Mucosa of stomach (tissue), 1 donor: Measurements from ENCODE around the gene PLXNA1.

Experiments used
- H3K27me3 ChIP-seq: one replicate; pipeline ENCODE4 v1.7.0; 2013; ENCODE audit warnings: mild to moderate bottlenecking, low read length; ENCODE audit not compliant: control insufficient read depth, insufficient read depth
- H3K36me3 ChIP-seq: one replicate; pipeline ENCODE4 v1.7.0; 2013; ENCODE audit warnings: low read length; ENCODE audit not compliant: control insufficient read depth, insufficient read depth
- H3K4me1 ChIP-seq: one replicate; pipeline ENCODE4 v1.7.0; 2013; ENCODE audit warnings: mild to moderate bottlenecking, low read length; ENCODE audit not compliant: control insufficient read depth, insufficient read depth
- H3K4me3 ChIP-seq: one replicate; pipeline ENCODE4 v1.7.0; 2013; ENCODE audit warnings: low read length
- H3K9ac ChIP-seq: one replicate; pipeline ENCODE4 v1.7.0; 2013; ENCODE audit warnings: mild to moderate bottlenecking, low read length, moderate library complexity
- H3K9me3 ChIP-seq: one replicate; pipeline ENCODE4 v1.7.0; 2013; ENCODE audit warnings: mild to moderate bottlenecking, low read length, moderate library complexity; ENCODE audit not compliant: control insufficient read depth
- donor health status: Pancreatic carcinoma.

PLXNA1 gene

GRCh38 chr3:127026036-127026435, 43.1 kb downstream of the PLXNA1 start:
- Histone ChIP-seq H3K9me3 (no peaks in the 10 kb centered on the region), H3K4me1 (peaks cover 9% of the 10 kb centered on the region), H3K27me3 (no peaks in the 10 kb centered on the region), H3K9ac (no peak overlapping the region), H3K4me3 (no peak overlapping the region), H3K36me3 (no peaks in the 10 kb centered on the region)

- Histone ChIP-seq H3K4me3 (no peak overlapping the region), H3K27me3 (no peaks in the 10 kb centered on the region), H3K4me1 (peaks cover 9% of the 10 kb centered on the region), H3K36me3 (no peaks in the 10 kb centered on the region), H3K9ac (no peak overlapping the region), H3K9me3 (no peaks in the 10 kb centered on the region)
Observed at GRCh38 chr3:127026661-127027060, 43.7 kb downstream of the PLXNA1 start.

DNA sequence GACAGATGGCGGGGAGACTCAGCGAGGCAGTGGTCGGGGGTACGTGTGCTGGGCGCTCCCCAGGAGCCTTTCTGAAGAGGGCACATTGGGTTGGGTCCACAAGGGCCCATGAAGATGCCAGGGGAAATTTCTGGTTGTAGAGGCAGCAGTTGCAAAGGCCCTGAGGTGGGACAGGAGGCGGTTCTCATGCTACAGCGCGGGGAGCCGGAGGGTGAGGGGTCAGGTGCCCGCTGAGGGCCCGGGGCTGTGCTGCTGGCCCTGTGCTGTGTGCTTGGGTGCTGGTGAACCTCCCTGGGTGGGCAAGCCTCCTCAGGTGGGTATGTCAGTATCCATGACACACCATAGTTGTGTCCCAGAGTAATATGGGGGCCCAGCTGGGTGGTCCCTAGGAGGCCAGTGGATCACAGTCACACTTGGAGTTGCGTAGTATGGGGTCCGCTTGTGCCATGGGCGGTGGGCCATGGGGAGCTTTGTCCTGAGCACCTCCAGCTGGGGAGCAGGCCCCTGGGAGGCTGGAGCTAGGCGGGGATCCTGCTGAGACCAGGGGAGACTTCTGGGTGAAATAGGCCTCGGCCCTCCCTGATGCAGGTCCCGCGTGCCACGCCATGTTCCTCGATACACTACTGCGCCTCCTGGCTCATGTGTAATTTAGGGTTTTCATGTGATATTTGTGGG, 44.3 kb downstream of the PLXNA1 start:
- no peak overlapping the region for H3K9ac ChIP-seq
- no peaks in the 10 kb centered on the region for H3K36me3 ChIP-seq
- H3K4me1 ChIP-seq, result peaks cover 9% of the 10 kb centered on the region
- H3K27me3 ChIP-seq, result no peaks in the 10 kb centered on the region
- H3K9me3 ChIP-seq, result no peaks in the 10 kb centered on the region
- no peak overlapping the region for H3K4me3 ChIP-seq

DNA sequence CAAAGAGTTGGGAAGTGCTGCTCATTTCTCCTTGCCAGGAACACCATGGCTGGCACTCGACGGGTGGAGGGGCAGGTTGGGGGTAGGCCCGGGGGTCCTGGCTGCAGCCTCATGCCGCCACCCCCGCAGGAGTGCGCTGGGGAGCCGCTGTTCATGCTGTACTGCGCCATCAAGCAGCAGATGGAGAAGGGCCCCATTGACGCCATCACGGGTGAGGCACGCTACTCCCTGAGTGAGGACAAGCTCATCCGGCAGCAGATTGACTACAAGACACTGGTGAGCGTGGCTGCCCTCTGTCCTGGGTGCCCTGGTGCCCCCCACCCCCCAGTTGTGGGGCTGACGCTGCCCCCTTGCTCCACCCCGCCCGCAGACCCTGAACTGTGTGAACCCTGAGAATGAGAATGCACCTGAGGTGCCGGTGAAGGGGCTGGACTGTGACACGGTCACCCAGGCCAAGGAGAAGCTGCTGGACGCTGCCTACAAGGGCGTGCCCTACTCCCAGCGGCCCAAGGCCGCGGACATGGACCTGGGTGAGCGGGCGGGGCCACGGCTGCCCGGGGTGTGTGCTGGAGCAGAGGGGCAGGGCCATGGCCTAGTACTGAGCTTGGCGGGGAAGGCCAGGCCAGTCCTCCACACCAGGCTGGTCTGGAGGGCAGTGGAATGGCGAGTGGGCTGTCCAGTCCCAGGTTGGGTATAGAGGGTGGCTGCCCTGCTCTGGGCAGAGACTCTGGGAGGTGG, 45.1 kb downstream of the PLXNA1 start:
- Histone ChIP-seq H3K4me1 (peaks cover 9% of the 10 kb centered on the region), H3K36me3 (peaks cover 4% of the 10 kb centered on the region), H3K9me3 (no peaks in the 10 kb centered on the region), H3K4me3 (no peak overlapping the region), H3K9ac (no peak overlapping the region), H3K27me3 (no peaks in the 10 kb centered on the region)

GRCh38 chr3:127028781-127029657, 46.1 kb downstream of the PLXNA1 start:
- Histone ChIP-seq H3K27me3 (no peaks in the 10 kb centered on the region), H3K4me1 (peaks cover 9% of the 10 kb centered on the region), H3K9me3 (no peaks in the 10 kb centered on the region), H3K4me3 (no peak overlapping the region), H3K9ac (no peak overlapping the region), H3K36me3 (peaks cover 6% of the 10 kb centered on the region)

DNA sequence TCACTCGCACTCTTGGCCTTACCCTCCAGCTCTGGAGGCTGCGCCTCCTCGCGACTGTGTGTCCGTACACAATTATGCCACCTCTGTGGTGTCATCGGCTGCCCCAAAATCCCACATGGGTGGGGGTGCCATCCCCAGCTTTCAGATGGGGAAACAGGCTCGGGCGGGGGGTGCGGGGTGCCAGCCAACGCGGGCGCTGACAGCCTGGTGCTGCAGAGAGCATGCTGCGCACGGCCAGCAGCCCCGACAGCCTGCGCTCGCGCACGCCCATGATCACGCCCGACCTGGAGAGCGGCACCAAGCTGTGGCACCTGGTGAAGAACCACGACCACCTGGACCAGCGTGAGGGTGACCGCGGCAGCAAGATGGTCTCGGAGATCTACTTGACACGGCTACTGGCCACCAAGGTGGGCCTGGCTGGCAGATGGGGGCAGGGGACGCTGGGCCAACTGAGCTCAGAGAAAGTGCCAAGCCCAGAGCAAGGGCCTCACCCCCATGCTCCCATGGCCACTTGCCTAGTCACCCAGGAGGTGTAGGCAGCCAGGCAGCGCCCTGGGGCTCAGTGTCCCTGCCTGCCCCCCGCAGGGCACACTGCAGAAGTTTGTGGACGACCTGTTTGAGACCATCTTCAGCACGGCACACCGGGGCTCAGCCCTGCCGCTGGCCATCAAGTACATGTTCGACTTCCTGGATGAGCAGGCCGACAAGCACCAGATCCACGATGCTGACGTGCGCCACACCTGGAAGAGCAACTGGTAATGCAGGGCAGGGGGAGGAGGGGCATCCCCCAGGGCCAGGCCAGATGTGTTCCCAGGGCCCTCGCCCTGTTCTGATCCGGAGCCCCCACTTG, 47.0 kb downstream of the PLXNA1 start:
- Histone ChIP-seq H3K9ac (no peak overlapping the region), H3K4me3 (no peak overlapping the region), H3K4me1 (peaks cover 10% of the 10 kb centered on the region), H3K36me3 (peaks cover 6% of the 10 kb centered on the region), H3K9me3 (no peaks in the 10 kb centered on the region), H3K27me3 (no peaks in the 10 kb centered on the region)

GRCh38 chr3:127030508-127031412, 47.8 kb downstream of the PLXNA1 start:
- Histone ChIP-seq H3K27me3 (no peaks in the 10 kb centered on the region), H3K4me1 (peaks cover 19% of the 10 kb centered on the region), H3K36me3 (peaks cover 6% of the 10 kb centered on the region), H3K9me3 (no peaks in the 10 kb centered on the region), H3K9ac (no peak overlapping the region), H3K4me3 (no peak overlapping the region)

DNA sequence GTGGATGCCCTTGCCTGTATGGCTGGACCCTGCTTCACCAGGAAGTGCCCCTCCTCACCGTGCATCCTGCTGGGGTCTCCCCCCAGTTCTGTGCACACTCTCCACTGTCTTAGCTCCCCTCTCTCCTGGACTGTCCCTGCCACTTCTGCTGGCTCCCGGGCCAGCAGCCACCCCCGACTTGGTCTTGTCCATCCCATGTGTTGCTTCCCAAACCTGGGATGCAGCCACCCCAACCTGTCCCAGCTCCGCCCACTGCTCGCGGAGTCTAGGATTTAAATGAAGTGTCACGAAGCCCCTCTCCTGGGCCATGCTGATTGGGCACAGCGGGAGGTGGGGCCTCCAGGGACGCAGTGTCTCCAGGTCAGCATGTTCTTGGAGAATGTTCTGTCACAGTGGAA, 48.5 kb downstream of the PLXNA1 start:
- no peaks in the 10 kb centered on the region for H3K27me3 ChIP-seq
- H3K9me3 ChIP-seq, result no peaks in the 10 kb centered on the region
- no peak overlapping the region for H3K4me3 ChIP-seq
- no peak overlapping the region for H3K9ac ChIP-seq
- peaks cover 6% of the 10 kb centered on the region for H3K36me3 ChIP-seq
- peaks cover 26% of the 10 kb centered on the region for H3K4me1 ChIP-seq

GRCh38 chr3:127031845-127032244, 48.9 kb downstream of the PLXNA1 start:
- Histone ChIP-seq H3K4me3 (no peak overlapping the region), H3K27me3 (no peaks in the 10 kb centered on the region), H3K9ac (no peak overlapping the region), H3K9me3 (no peaks in the 10 kb centered on the region), H3K36me3 (peaks cover 6% of the 10 kb centered on the region), H3K4me1 (peaks cover 30% of the 10 kb centered on the region)

DNA sequence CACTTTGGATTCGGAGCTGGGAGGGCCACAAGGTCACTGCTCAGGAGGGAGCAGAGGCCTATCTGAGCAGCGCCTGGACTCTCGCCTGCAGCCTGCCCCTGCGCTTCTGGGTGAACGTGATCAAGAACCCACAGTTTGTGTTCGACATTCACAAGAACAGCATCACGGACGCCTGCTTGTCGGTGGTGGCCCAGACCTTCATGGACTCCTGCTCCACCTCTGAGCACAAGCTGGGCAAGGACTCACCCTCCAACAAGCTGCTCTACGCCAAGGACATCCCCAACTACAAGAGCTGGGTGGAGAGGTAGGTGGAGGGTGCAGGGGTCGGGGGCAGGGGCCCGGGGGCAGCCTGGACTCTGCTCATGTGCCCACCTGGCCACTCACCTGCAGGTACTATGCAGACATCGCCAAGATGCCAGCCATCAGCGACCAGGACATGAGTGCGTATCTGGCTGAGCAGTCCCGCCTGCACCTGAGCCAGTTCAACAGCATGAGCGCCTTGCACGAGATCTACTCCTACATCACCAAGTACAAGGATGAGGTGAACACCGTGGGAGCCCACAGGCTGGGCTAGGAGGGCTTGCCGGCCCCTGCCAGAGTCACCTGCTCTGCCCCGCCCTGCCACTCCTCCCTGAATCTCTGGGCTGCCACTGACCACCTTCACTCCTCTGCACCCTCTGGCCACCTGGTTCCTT, 49.5 kb downstream of the PLXNA1 start:
- no peak overlapping the region for H3K4me3 ChIP-seq
- H3K36me3 ChIP-seq, result peaks cover 6% of the 10 kb centered on the region
- no peaks in the 10 kb centered on the region for H3K27me3 ChIP-seq
- H3K9ac ChIP-seq, result no peak overlapping the region
- no peaks in the 10 kb centered on the region for H3K9me3 ChIP-seq
- peaks cover 36% of the 10 kb centered on the region for H3K4me1 ChIP-seq
